Measurements from ENCODE around the gene CACNB4.

The CACNB4 gene

GRCh38 chr2:151936626-151937025, 162.2 kb downstream of the CACNB4 start:
- TF ChIP-seq, protein P1, sequence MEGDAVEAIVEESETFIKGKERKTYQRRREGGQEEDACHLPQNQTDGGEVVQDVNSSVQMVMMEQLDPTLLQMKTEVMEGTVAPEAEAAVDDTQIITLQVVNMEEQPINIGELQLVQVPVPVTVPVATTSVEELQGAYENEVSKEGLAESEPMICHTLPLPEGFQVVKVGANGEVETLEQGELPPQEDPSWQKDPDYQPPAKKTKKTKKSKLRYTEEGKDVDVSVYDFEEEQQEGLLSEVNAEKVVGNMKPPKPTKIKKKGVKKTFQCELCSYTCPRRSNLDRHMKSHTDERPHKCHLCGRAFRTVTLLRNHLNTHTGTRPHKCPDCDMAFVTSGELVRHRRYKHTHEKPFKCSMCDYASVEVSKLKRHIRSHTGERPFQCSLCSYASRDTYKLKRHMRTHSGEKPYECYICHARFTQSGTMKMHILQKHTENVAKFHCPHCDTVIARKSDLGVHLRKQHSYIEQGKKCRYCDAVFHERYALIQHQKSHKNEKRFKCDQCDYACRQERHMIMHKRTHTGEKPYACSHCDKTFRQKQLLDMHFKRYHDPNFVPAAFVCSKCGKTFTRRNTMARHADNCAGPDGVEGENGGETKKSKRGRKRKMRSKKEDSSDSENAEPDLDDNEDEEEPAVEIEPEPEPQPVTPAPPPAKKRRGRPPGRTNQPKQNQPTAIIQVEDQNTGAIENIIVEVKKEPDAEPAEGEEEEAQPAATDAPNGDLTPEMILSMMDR (IDR thresholded peaks at IDR 0.05), result no peak

- TF ChIP-seq, protein P1 (IDR thresholded peaks at IDR 0.05), result no peak
Measured at GRCh38 chr2:151933266-151933804, 165.5 kb downstream of the CACNB4 start.

DNA sequence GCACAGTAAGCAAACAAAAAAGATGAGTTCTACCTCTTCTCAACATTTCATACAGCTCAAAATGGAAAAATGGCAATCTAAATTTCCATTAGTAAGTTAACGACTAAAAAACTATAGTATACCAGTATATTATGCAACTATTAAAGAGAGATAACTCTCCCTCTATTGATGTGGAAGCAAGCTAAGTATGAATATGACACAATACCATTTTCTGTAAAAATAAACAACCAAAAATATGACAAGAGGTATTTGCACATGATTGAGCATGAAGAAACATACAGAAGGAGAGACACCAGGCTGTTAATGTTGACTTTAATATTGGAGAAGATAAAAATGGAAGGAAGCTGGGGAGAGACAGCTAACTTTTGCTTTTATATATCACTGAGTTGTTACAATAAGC, 167.1 kb downstream of the CACNB4 start:
- TF ChIP-seq, protein P1 (IDR thresholded peaks at IDR 0.05), result no peak

DNA sequence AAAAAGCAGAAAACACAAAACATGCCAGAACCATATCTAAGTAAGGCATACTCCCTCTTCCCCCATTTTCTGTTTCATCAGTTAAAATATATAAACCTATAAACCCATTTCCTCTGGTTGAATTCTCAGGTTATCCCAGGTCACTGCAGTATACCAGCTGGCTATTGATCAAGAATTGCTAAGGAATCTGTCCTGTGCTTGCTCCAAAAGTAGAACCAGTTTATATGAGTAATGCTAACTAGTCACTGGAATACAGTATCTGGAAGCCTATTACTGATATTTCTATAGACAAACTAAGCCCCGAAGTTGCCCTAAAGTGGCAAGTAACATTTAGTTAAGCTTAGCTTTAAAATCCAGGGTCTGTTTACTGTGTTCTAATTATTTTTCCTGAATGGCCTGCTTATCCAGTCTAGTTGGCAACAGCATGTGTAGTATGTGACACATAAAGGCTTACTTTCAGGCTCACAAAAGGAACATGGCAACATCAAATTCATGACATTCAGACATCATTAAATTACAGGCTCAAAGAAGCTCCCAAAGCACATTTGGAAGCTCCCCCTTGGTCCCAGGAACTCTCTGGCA, 167.7 kb downstream of the CACNB4 start:
- TF ChIP-seq, protein P1 (IDR thresholded peaks at IDR 0.05), result no peak

DNA sequence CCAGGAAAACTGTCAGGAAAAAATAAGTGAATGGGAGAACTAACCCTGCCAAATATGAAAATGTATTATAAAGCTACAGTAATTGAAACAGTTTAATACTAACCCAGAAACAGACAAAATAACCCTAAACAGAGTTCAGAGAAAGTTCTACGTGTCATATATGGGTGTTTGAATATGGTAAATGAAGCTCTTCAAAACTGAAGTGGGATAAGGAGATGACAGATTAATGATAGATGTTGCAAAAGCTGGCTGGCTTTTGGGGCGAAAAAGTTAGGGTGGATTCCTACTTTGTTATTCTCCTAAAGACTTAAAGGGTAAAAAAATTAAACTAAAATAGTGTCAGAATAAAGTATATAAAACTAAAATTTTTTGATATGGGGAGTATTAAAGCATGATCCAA, 168.8 kb downstream of the CACNB4 start:
- TF ChIP-seq, protein P1 (IDR thresholded peaks at IDR 0.05), result no peak

DNA sequence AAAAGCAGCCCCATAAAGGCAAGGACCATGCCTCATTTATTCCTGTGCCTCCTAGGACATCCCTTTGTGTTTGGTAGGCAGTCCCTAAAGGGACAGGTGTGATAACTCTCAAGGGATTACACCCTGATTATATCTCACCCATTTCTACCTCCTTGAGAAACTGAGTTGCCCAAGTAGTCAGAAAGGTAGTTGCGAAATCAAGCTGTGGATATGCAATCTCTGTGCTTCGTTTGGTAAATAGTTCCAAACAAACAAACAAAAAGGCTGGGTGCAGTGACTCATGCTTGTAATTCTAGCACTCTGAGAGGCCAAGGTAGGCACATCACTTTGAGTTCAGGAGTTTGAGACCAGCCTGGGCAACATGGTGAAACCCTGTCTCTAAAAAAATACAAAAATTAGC, 170.5 kb downstream of the CACNB4 start:
- TF ChIP-seq, protein P1 (IDR thresholded peaks at IDR 0.05), result no peak

DNA sequence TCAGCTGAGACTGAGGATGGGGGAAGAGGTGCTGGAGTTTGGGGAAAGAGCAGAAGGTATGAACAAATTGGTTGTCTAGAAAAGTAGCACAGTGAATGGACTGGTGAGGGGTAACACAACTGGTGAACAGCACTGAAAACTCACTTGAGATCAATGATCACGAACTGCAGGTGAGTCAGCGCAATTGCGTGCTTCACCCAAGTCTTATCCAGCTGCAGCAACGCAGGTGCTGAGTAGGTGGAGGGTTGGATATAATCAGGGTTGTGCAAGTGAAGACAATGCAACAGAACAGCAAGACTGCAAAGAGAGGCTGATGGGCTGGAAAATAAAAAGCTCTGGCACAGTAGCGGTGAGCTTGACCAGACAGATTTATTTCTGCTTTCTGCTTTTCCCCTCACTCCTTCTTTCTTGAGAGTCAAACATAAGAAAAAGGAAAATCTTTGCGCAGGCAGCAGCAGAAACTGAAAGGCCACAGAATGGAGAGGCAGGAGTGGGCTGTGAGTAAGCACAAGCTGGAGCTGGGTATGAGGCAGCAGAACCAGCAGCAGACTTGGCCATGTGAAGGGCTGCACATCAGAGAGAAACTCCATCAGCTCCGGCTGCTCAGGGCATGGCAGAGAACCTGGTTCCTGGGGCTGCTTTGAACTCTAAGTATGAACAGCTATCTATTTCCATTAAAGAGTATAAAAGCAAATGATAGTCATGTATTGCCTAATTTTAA, 171.2 kb downstream of the CACNB4 start:
- TF ChIP-seq, protein P1 (IDR thresholded peaks at IDR 0.05), result no peak
